GM12873 (cell line): Measurements from ENCODE around the gene PHACTR1.

Experiments
- CTCF ChIP-seq: IDR thresholded peaks from 2 replicates; pipeline ENCODE4 v1.5.1; 2012; ENCODE audit warnings: low read depth, mild to moderate bottlenecking, moderate library complexity, low read length, control low read depth; ENCODE audit not compliant: insufficient read depth; ENCODE audit errors: missing control alignments

The PHACTR1 gene

GRCh38 chr6:13159300-13159699 lies 442.7 kb downstream of the PHACTR1 start:
- TF ChIP-seq CTCF = no peak

DNA sequence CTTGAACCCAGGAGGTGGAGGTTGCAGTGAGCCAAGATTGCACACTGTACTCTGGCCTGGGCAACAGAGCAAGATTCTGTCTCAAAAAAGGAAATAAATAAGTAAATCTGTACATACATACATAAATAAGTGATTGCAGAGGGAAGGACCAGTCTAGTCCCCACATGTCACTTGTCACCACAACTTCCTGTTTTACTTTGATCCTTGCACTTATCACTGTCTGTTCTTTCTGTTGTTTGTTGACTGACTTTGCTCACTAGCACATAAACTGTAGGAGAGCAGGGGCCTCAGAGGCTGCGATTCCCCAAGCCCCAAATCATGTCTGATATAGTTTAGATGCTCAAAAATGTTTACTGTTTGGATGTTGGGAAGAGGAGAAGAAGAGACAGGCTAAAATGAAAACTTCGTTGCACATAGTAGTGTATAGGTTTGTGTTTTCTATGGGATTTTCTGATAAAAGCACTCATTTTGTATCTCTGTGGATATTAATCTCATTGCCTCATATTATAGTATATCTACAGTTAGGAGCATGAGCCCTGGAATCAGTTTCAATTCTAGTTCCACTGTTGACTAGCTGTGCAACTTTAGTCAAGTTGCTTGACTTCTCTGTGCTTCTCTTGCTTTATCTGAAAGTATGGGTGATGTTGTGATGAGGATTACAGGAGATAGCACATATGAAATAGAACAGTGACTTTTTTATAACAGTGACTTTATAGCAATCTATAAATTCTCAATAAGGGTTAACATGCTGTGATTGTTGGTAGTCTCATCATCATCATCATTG lies 446.8 kb downstream of the PHACTR1 start:
- no peak for TF ChIP-seq CTCF

GRCh38 chr6:13164291-13164690 lies 447.7 kb downstream of the PHACTR1 start:
- no peak for TF ChIP-seq CTCF

DNA sequence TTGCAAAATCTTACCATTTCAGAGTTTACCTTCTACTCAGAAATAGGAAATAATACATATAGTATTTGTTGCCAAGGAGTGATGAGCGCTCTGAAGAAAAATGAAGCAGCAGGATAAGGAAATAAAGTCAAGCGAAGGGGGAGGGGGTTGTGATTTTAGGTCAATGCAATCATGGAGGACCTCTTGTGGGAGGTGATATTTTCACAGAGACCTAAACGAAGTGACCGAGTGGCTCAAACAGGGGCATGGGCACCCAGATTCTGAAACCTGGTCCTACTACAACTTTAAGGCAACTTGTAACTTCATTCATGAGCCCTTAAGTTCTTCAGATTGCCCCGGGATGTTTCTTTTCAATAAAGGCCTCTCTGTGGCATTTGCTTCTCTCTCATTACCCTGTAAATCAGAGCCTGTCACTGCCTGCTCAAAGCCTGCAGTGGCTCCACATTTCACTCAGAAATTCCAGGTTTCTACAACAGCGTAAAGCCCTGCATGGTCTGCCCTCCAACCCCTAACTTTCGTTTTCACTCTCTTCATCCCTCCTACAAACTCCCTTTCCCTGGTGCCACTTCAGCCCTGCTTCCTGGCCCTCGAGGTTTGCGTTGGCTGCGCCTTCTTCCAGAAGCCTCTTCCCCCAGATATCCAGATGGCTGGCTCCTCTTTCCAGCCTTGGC lies 449.1 kb downstream of the PHACTR1 start:
- no peak for TF ChIP-seq CTCF

GRCh38 chr6:13166269-13166668 lies 449.7 kb downstream of the PHACTR1 start:
- no peak for TF ChIP-seq CTCF

DNA sequence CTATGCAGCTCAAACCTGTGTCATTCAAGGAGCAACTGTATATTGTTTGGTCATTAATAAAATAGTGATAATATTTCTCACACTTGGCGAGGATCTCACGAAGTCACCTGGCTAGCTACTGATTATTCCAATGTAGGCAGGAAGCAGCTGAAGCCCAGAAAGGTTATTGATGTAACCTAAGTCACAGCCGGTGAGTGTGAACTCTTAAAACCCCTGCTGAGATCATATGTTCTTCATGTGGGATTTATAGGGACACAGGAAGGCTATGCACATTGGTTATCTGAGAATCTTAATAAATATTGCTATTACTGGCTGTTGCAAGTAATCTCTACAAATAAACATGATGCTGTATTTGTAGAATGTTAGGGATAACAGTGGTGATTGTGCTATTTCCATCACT lies 450.3 kb downstream of the PHACTR1 start:
- no peak for TF ChIP-seq CTCF

DNA sequence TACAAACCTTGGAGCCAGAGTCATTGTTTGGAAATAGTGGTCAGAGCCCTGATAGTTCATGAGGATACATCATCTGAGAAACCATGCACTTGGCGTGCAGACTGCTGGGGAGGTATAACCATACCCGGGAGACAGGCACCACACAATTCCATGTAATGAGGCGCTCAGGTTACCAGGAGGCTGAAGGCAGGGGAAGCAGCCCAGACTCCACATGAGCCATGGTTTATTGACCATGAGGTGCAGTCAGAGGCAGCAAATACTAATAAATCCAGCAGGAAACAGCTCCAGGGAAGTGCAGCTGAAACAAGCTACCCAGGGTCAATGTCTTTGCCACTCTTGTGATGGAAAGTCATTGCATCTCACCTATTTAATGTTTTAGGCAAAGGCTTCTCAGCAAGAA lies 455.7 kb downstream of the PHACTR1 start:
- no peak for TF ChIP-seq CTCF
